Cardiac fibroblast (primary cell): Measurements from ENCODE around the gene UPK2.

Experiments used
- DNase-seq, 2 donors: peaks; one replicate each; pipeline versions ENCODE4 v3.0.0 to v3.0.0-alpha.2; 2010; ENCODE audit warnings: low read depth in 2 of 2
- H3K4me3 ChIP-seq, 2 donors: replicated peaks in 1 of 2; 1 replicate in 1 of 2; 2 replicates in 1 of 2; pipeline ENCODE4 v1.5.1; 2011; ENCODE audit warnings: low read depth in 2 of 2, low read length in 2 of 2, mild to moderate bottlenecking in 2 of 2, moderate library complexity in 1 of 2
- CTCF ChIP-seq: IDR thresholded peaks from one replicate; pipeline ENCODE4 v1.5.1; 2011; ENCODE audit warnings: low read depth, mild to moderate bottlenecking, low read length, inconsistent platforms

UPK2 gene

GRCh38 chr11:118929501-118930093 lies 26.5 kb upstream of the UPK2 start:
- H3K4me3 ChIP-seq, result peak overlapping the region; percentile 61 to 73
- TF ChIP-seq CTCF, result no peak
- DNase-seq, result peak; percentile 72 to 89

- H3K4me3 ChIP-seq, result peak overlapping the region; percentile 61 to 73
- DNase-seq, result peak; percentile 80 to 81
- TF ChIP-seq CTCF, result peak; percentile 92
Measured at GRCh38 chr11:118930094-118930712, 25.9 kb upstream of the UPK2 start.

- no peak overlapping the region for H3K4me3 ChIP-seq
- no peak for DNase-seq
- TF ChIP-seq CTCF, result no peak
Measured at GRCh38 chr11:118931571-118931970, 24.5 kb upstream of the UPK2 start.

- TF ChIP-seq CTCF, result no peak
- no peak overlapping the region for H3K4me3 ChIP-seq
- peak in 1 of 2 donors; percentile 44 for DNase-seq
Measured at GRCh38 chr11:118933486-118933885, 22.6 kb upstream of the UPK2 start.

- no peak for DNase-seq
- H3K4me3 ChIP-seq, result no peak overlapping the region
- no peak for TF ChIP-seq CTCF
Measured at GRCh38 chr11:118935376-118935775, 20.7 kb upstream of the UPK2 start.

GRCh38 chr11:118938491-118939403 lies 17.4 kb upstream of the UPK2 start:
- DNase-seq, result peak; percentile 35 to 65
- H3K4me3 ChIP-seq, result no peak overlapping the region
- no peak for TF ChIP-seq CTCF
